Heart left ventricle (tissue), 13 donors: ENCODE results near the gene ZBTB21.
"Not testable (repeated sequence)": the region's sequence is repeated elsewhere in the genome, so short reads cannot be mapped to it uniquely, and the experiment has no call there.

Experiments
- CTCF ChIP-seq, 12 donors: fragments of 200-600 bp; sonication (generic) in 4 of 12; IDR thresholded peaks; one replicate each; pipeline versions ENCODE4 v1.5.0 to v1.8.0; 2018 to 2022; ENCODE audit warnings: antibody characterized with exemption in 12 of 12, mild to moderate bottlenecking in 5 of 12
- POLR2A ChIP-seq, 2 donors: fragments of 450-650 bp; IDR thresholded peaks; one replicate each; pipeline ENCODE4 v1.6.1; 2017; ENCODE audit warnings: antibody characterized with exemption in 2 of 2, mild to moderate bottlenecking in 2 of 2, moderate library complexity in 2 of 2
- donor health status: ischemic (EF 13 %, LVEDD 7.1; RV severe dilation, severe dysfunction).
- donor health status: DM: no; HTN: yes; CAD: no.
- donor health status: DM: no; HTN: no; CAD: no.
- donor health status: ischemic (EF 25% LVEDD 6.9; RV normal size, moderate dysfunction).
- donor health status: ischemic (EF 25% LVEDD 5.7; RV mildly dilated, moderate dysfunction).
- donor health status: ischemic (EF 35%, LVEDD 5.7; RV mildly dilated, moderate dysfunction).
- donor health status: nonischemic (EF 11% LVEDD 7.7; RV severe dilation, severe dysfunction).
- donor health status: DM: yes; HTN: yes; CAD: no.
- donor health status: PGD.
- donor health status: ischemic (EF 29% LVEDD 5.4; RV normal size, mild dysfunction).
- donor health status: nonischemic (EF 23%, LVEDD 6.1; RV moderate dilation, normal function).

GRCh38 chr21:41959697-41960096 is 50.5 kb downstream of the ZBTB21 start:
- not testable (repeated sequence) for TF ChIP-seq CTCF, POLR2A (IDR thresholded peaks at IDR 0.05)
